Measurements from ENCODE around the gene CLBA1.

CLBA1 gene

DNA sequence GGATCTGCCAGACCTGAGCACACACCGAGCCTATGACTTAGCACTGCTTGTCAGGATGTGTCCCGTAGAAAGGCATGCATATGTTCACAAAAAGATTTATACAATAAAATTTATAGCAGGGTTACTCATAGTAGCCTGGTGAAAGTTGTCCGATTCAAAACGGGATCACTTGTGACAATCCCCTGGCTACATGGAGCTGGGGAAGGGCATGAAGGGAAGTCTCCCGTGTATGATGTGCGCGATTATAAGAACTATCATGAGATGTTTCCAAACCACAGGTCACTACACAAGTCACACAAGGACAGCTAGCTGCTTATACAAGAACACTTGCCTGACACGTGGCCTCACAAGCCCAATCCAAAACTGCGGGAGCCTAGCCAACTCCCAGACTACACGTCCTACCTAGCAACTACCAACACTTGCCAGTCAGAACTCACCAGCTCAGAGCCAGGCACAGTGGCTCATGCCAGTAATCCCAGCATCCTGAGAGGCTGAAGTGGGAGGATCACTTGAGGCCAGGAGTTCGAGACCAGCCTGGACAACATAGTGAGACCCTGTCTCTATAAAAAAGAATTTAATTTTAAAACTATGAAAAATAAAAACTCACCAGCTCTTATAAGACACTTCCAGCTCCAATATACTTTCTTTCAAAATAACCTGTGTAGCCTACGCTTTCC lies 42.8 kb downstream of the CLBA1 start:
- Histone ChIP-seq H3F3A (ENCODE audit: low read depth) (no peaks in the 10 kb centered on the region), H3K27me3 (ENCODE audit: insufficient read depth, low read length, poor library complexity, severe bottlenecking) (no peaks in the 10 kb centered on the region), H3K9me2 (replicated peaks; ENCODE audit: low read depth, low read length) (no peaks in the 10 kb centered on the region), H3K36me3 (ENCODE audit: insufficient read depth, low read length) (no peaks in the 10 kb centered on the region), H2AFZ (ENCODE audit: low read length) (no peak overlapping the region), H3K4me3 (ENCODE audit: low read length, poor library complexity, severe bottlenecking) (no peak overlapping the region), H3K4me1 (ENCODE audit: insufficient read depth, low read length, poor library complexity, severe bottlenecking) (peaks cover 38% of the 10 kb centered on the region), H3K9me3 (ENCODE audit: insufficient read depth, low read depth, low read length) (no peaks in the 10 kb centered on the region), H4K20me1 (ENCODE audit: insufficient read depth, low read length, poor library complexity, severe bottlenecking) (no peaks in the 10 kb centered on the region), H3K4me2 (ENCODE audit: low read depth, low read length, poor library complexity, severe bottlenecking) (no peak overlapping the region), H3K9ac (ENCODE audit: low read depth, low read length, poor library complexity, severe bottlenecking) (no peak overlapping the region), H3K79me2 (ENCODE audit: insufficient read depth, low read length) (no peaks in the 10 kb centered on the region)
- TF ChIP-seq EZH2phosphoT487 (IDR thresholded peaks at IDR 0.05; ENCODE audit: borderline replicate concordance) (no peak), CTCF (conservative IDR thresholded peaks at IDR 0.05; ENCODE audit: low read length) (no peak)

DNA sequence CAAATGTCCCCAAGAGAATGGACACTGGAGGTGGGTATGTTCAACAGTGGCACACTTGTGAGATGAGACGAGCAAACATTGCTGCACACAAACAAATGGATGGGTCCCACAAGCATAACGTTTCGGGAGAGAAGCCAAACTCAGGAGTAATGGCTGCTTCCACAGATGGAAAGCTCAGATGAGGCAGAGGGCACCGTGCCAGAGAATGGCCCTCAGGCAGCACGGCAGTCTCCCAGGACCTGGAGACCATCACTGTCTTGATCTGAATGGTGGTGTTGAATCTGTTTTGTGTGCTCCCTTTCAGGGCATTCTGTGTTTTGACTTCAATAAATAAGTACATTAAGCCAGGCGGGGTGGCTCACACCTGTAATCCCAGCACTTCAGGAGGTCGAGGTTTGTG lies 43.8 kb downstream of the CLBA1 start:
- H3K9me2 ChIP-seq (replicated peaks; ENCODE audit: low read depth, low read length), result no peaks in the 10 kb centered on the region
- H3K9me3 ChIP-seq (ENCODE audit: insufficient read depth, low read depth, low read length), result no peaks in the 10 kb centered on the region
- H3K4me3 ChIP-seq (ENCODE audit: low read length, poor library complexity, severe bottlenecking), result no peak overlapping the region
- H3K9ac ChIP-seq (ENCODE audit: low read depth, low read length, poor library complexity, severe bottlenecking), result no peak overlapping the region
- no peak overlapping the region for H3K4me2 ChIP-seq (ENCODE audit: low read depth, low read length, poor library complexity, severe bottlenecking)
- no peaks in the 10 kb centered on the region for H4K20me1 ChIP-seq (ENCODE audit: insufficient read depth, low read length, poor library complexity, severe bottlenecking)
- TF ChIP-seq CTCF (conservative IDR thresholded peaks at IDR 0.05; ENCODE audit: low read length) (no peak), EZH2phosphoT487 (IDR thresholded peaks at IDR 0.05; ENCODE audit: borderline replicate concordance) (no peak)
- H3K4me1 ChIP-seq (ENCODE audit: insufficient read depth, low read length, poor library complexity, severe bottlenecking), result peaks cover 32% of the 10 kb centered on the region
- no peaks in the 10 kb centered on the region for H3K79me2 ChIP-seq (ENCODE audit: insufficient read depth, low read length)
- no peaks in the 10 kb centered on the region for H3K36me3 ChIP-seq (ENCODE audit: insufficient read depth, low read length)
- H3F3A ChIP-seq (ENCODE audit: low read depth), result no peaks in the 10 kb centered on the region
- H3K27me3 ChIP-seq (ENCODE audit: insufficient read depth, low read length, poor library complexity, severe bottlenecking), result no peaks in the 10 kb centered on the region
- no peak overlapping the region for H2AFZ ChIP-seq (ENCODE audit: low read length)

DNA sequence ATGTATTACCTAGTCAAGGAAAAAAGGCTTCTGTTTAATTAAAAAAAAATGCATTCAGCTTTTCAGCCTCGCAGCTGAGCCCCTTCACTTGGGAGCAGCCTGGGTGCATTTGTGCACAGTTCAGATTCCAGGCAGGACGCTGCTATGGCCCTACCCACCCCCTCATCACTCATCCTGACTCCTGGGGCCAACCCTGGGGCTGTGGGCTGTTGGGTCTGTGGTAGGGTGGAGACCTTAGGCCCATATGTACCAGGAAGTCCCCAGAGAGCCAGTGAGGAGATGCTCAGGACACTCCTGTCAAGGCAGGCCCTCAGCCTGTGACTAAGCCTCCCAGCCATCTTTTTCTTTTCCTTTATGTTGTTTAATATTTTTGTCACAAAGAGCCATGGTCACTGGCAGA lies 44.6 kb downstream of the CLBA1 start:
- no peaks in the 10 kb centered on the region for H3K36me3 ChIP-seq (ENCODE audit: insufficient read depth, low read length)
- H3K79me2 ChIP-seq (ENCODE audit: insufficient read depth, low read length), result no peaks in the 10 kb centered on the region
- no peak overlapping the region for H3K4me3 ChIP-seq (ENCODE audit: low read length, poor library complexity, severe bottlenecking)
- H3K4me2 ChIP-seq (ENCODE audit: low read depth, low read length, poor library complexity, severe bottlenecking), result no peak overlapping the region
- no peaks in the 10 kb centered on the region for H3F3A ChIP-seq (ENCODE audit: low read depth)
- no peaks in the 10 kb centered on the region for H4K20me1 ChIP-seq (ENCODE audit: insufficient read depth, low read length, poor library complexity, severe bottlenecking)
- H3K9ac ChIP-seq (ENCODE audit: low read depth, low read length, poor library complexity, severe bottlenecking), result no peak overlapping the region
- no peak overlapping the region for H2AFZ ChIP-seq (ENCODE audit: low read length)
- peaks cover 28% of the 10 kb centered on the region for H3K4me1 ChIP-seq (ENCODE audit: insufficient read depth, low read length, poor library complexity, severe bottlenecking)
- TF ChIP-seq EZH2phosphoT487 (IDR thresholded peaks at IDR 0.05; ENCODE audit: borderline replicate concordance) (no peak), CTCF (conservative IDR thresholded peaks at IDR 0.05; ENCODE audit: low read length) (no peak)
- no peaks in the 10 kb centered on the region for H3K9me2 ChIP-seq (replicated peaks; ENCODE audit: low read depth, low read length)
- no peaks in the 10 kb centered on the region for H3K27me3 ChIP-seq (ENCODE audit: insufficient read depth, low read length, poor library complexity, severe bottlenecking)
- H3K9me3 ChIP-seq (ENCODE audit: insufficient read depth, low read depth, low read length), result no peaks in the 10 kb centered on the region

Measured in Loucy (cell line).